ENCODE measurements around the gene FARP1.
A peak's percentile ranks its signal among the peaks of the same experiment; 100 is the strongest.

Gene FARP1

GRCh38 chr13:98133946-98134345 is 8.9 kb upstream of the FARP1 start:
- DNase-seq: no peak

- no peak for DNase-seq
Observed at GRCh38 chr13:98134901-98135300, 8.0 kb upstream of the FARP1 start.

- DNase-seq: no peak
Observed at GRCh38 chr13:98141091-98141490, 1.8 kb upstream of the FARP1 start.

GRCh38 chr13:98141509-98142379 is 1.1 kb upstream of the FARP1 start:
- DNase-seq: peak in 13 of 58 donors; percentile 19 to 50 (median 36)

GRCh38 chr13:98143157-98143553 is 261 bp downstream of the FARP1 start:
- DNase-seq: peak in 14 of 58 donors; percentile 10 to 71 (median 58)

- peak in 2 of 58 donors; percentile 3 to 19 for DNase-seq
Observed at GRCh38 chr13:98143601-98144026, 720 bp downstream of the FARP1 start.

- peak in 11 of 58 donors; percentile 4 to 56 (median 12) for DNase-seq
Observed at GRCh38 chr13:98144027-98144741, 1.3 kb downstream of the FARP1 start.

- peak in 23 of 58 donors; percentile 5 to 75 (median 32) for DNase-seq
Observed at GRCh38 chr13:98144801-98145350, 2.0 kb downstream of the FARP1 start.

GRCh38 chr13:98147521-98147920 is 4.6 kb downstream of the FARP1 start:
- no peak for DNase-seq

- no peak for DNase-seq
Observed at GRCh38 chr13:98150832-98151479, 8.1 kb downstream of the FARP1 start.

- DNase-seq: no peak
Observed at GRCh38 chr13:98155475-98156109, 12.7 kb downstream of the FARP1 start.

GRCh38 chr13:98156259-98156658 is 13.4 kb downstream of the FARP1 start:
- DNase-seq: no peak

- no peak for DNase-seq
Observed at GRCh38 chr13:98157188-98157587, 14.3 kb downstream of the FARP1 start.

GRCh38 chr13:98157609-98158008 is 14.7 kb downstream of the FARP1 start:
- DNase-seq: no peak

GRCh38 chr13:98158172-98158899 is 15.4 kb downstream of the FARP1 start:
- DNase-seq: no peak

- no peak for DNase-seq
Observed at GRCh38 chr13:98162935-98163334, 20.0 kb downstream of the FARP1 start.

- no peak for DNase-seq
Observed at GRCh38 chr13:98169331-98169730, 26.4 kb downstream of the FARP1 start.

GRCh38 chr13:98171900-98172589 is 29.2 kb downstream of the FARP1 start:
- DNase-seq: peak in 49 of 58 donors; percentile 5 to 70 (median 38)

- DNase-seq: no peak
Observed at GRCh38 chr13:98172590-98173422, 29.9 kb downstream of the FARP1 start.

Data from anterior cingulate cortex (tissue), 58 donors.